Medulla oblongata (tissue), 1 donor: ENCODE measurements around the gene EPB42.
A peak's percentile ranks its signal among the peaks of the same experiment; 100 is the strongest.
"Not testable (repeated sequence)": the region's sequence is repeated elsewhere in the genome, so short reads cannot be mapped to it uniquely, and the experiment has no call there.

ENCODE experiments used
- DNase-seq: peaks from one replicate; pipeline ENCODE4 v3.0.0-alpha.2; 2015; ENCODE audit errors: extremely low spot score

EPB42 gene

GRCh38 chr15:43212299-43212698, 8.5 kb downstream of the EPB42 start:
- no peak for DNase-seq

GRCh38 chr15:43211224-43211735, 9.5 kb downstream of the EPB42 start:
- DNase-seq, result no peak

- no peak for DNase-seq
These were observed 10.0 kb downstream of the EPB42 start for GRCh38 chr15:43210807-43211206.

GRCh38 chr15:43210172-43210745, 10.6 kb downstream of the EPB42 start:
- no peak for DNase-seq

GRCh38 chr15:43209059-43209824, 11.6 kb downstream of the EPB42 start:
- DNase-seq, result no peak

GRCh38 chr15:43208052-43209002, 12.5 kb downstream of the EPB42 start:
- DNase-seq, result no peak

- DNase-seq, result no peak
These were observed 13.8 kb downstream of the EPB42 start for GRCh38 chr15:43207024-43207423.

- no peak for DNase-seq
These were observed 14.8 kb downstream of the EPB42 start for GRCh38 chr15:43206054-43206453.

GRCh38 chr15:43204016-43204901, 16.6 kb downstream of the EPB42 start:
- peak; percentile 24 for DNase-seq

- DNase-seq, result no peak
These were observed 20.8 kb downstream of the EPB42 start for GRCh38 chr15:43199945-43200488.

GRCh38 chr15:43198992-43199391, 21.8 kb downstream of the EPB42 start:
- DNase-seq, result no peak

- DNase-seq, result not testable (repeated sequence)
These were observed 22.3 kb downstream of the EPB42 start for GRCh38 chr15:43198556-43198955.

- DNase-seq, result not testable (repeated sequence)
These were observed 23.0 kb downstream of the EPB42 start for GRCh38 chr15:43197773-43198172.

- DNase-seq, result no peak
These were observed 23.9 kb downstream of the EPB42 start for GRCh38 chr15:43196760-43197548.

- no peak for DNase-seq
These were observed 26.0 kb downstream of the EPB42 start for GRCh38 chr15:43194795-43195194.

- DNase-seq, result no peak
These were observed 27.1 kb downstream of the EPB42 start for GRCh38 chr15:43193710-43194109.

- DNase-seq, result no peak
These were observed 30.6 kb downstream of the EPB42 start for GRCh38 chr15:43190178-43190577.

GRCh38 chr15:43189296-43189695, 31.5 kb downstream of the EPB42 start:
- no peak for DNase-seq

- peak; percentile 34 for DNase-seq
These were observed 33.2 kb downstream of the EPB42 start for GRCh38 chr15:43187544-43188155.

GRCh38 chr15:43186003-43186353, 34.8 kb downstream of the EPB42 start:
- no peak for DNase-seq
